Trophoblast cell (in vitro differentiated cells and primary cell): Measurements from ENCODE around the gene ICOS.
"Not testable (repeated sequence)": the region's sequence is repeated elsewhere in the genome, so short reads cannot be mapped to it uniquely, and the experiment has no call there.

Experiments
- DNase-seq, 2 donors: peaks; one replicate each; pipeline ENCODE4 v3.0.0-alpha.2; 2016
- H2AFZ ChIP-seq: 2 replicates; pipeline ENCODE4 v1.6.1; 2013; ENCODE audit warnings: low read length, moderate library complexity, mild to moderate bottlenecking; ENCODE audit not compliant: insufficient read depth, poor library complexity
- H2AK5ac ChIP-seq: 2 replicates; pipeline ENCODE4 v1.6.1; 2013; ENCODE audit warnings: mild to moderate bottlenecking, low read length
- H2BK120ac ChIP-seq: 2 replicates; pipeline ENCODE4 v1.6.1; 2013; ENCODE audit warnings: low read length, mild to moderate bottlenecking, moderate library complexity; ENCODE audit not compliant: insufficient read depth, poor library complexity
- H2BK12ac ChIP-seq: 2 replicates; pipeline ENCODE4 v1.6.1; 2013; ENCODE audit warnings: mild to moderate bottlenecking, low read length, moderate library complexity
- H2BK5ac ChIP-seq: 2 replicates; pipeline ENCODE4 v1.6.1; 2013; ENCODE audit warnings: low read length, low read depth, moderate library complexity, mild to moderate bottlenecking; ENCODE audit not compliant: poor library complexity
- H3K14ac ChIP-seq: 2 replicates; pipeline ENCODE4 v1.6.1; 2013; ENCODE audit warnings: mild to moderate bottlenecking, low read length
- H3K18ac ChIP-seq: 2 replicates; pipeline ENCODE4 v1.6.1; 2013; ENCODE audit warnings: mild to moderate bottlenecking, low read length
- H3K23ac ChIP-seq: 2 replicates; pipeline ENCODE4 v1.6.1; 2013; ENCODE audit warnings: low read length
- H3K27ac ChIP-seq: 2 replicates; pipeline ENCODE4 v1.5.1; 2013; ENCODE audit warnings: low read depth, mild to moderate bottlenecking, inconsistent platforms, low read length, moderate library complexity
- H3K27me3 ChIP-seq: 2 replicates; pipeline ENCODE4 v1.6.1; 2013; ENCODE audit warnings: inconsistent platforms, mild to moderate bottlenecking, low read length, moderate library complexity; ENCODE audit not compliant: insufficient read depth
- H3K36me3 ChIP-seq, 2 experiments: 1 replicate in 1 of 2; 2 replicates in 1 of 2; pipeline ENCODE4 v1.6.1; 2013; ENCODE audit warnings: low read length in 2 of 2, mild to moderate bottlenecking in 2 of 2, moderate library complexity in 1 of 2; ENCODE audit not compliant: insufficient read depth in 2 of 2, control insufficient read depth in 1 of 2
- H3K4ac ChIP-seq: 2 replicates; pipeline ENCODE4 v1.6.1; 2013; ENCODE audit warnings: low read depth, mild to moderate bottlenecking, low read length, moderate library complexity
- H3K4me1 ChIP-seq, 2 experiments: 1 replicate in 1 of 2; 2 replicates in 1 of 2; pipeline ENCODE4 v1.6.1; 2013; ENCODE audit warnings: low read length in 2 of 2, mild to moderate bottlenecking in 2 of 2, moderate library complexity in 1 of 2; ENCODE audit not compliant: insufficient read depth in 2 of 2, control insufficient read depth in 1 of 2
- H3K4me2 ChIP-seq: 2 replicates; pipeline ENCODE4 v1.6.1; 2013; ENCODE audit warnings: inconsistent platforms, mild to moderate bottlenecking, low read length, moderate library complexity
- H3K4me3 ChIP-seq: 2 replicates; pipeline ENCODE4 v1.5.1; 2013; ENCODE audit warnings: mild to moderate bottlenecking, low read depth, low read length, inconsistent platforms
- H3K79me1 ChIP-seq: one replicate; pipeline ENCODE4 v1.6.1; 2013; ENCODE audit warnings: low read length
- H3K79me2 ChIP-seq: 2 replicates; pipeline ENCODE4 v1.6.1; 2013; ENCODE audit warnings: low read length, mild to moderate bottlenecking; ENCODE audit not compliant: control insufficient read depth, insufficient read depth, poor library complexity
- H3K9ac ChIP-seq: 2 replicates; pipeline ENCODE4 v1.6.1; 2013; ENCODE audit warnings: mild to moderate bottlenecking, low read length
- H3K9me3 ChIP-seq: 2 replicates; pipeline ENCODE4 v1.6.1; 2013; ENCODE audit warnings: low read depth, mild to moderate bottlenecking, control low read depth, inconsistent platforms, low read length; ENCODE audit not compliant: insufficient read depth
- H4K12ac ChIP-seq: 2 replicates; pipeline ENCODE4 v1.6.1; 2013; ENCODE audit warnings: low read depth, mild to moderate bottlenecking, low read length, moderate library complexity
- H4K8ac ChIP-seq: 2 replicates; pipeline ENCODE4 v1.6.1; 2013; ENCODE audit warnings: low read depth, mild to moderate bottlenecking, low read length, moderate library complexity
- H4K91ac ChIP-seq: one replicate; pipeline ENCODE4 v1.6.1; 2013; ENCODE audit warnings: low read depth, mild to moderate bottlenecking, low read length, moderate library complexity
- WGBS: extraction: QIAGEN DNeasy Blood & Tissue Kit; methylation state at CpG from one replicate; pipeline ENCODE4 v1.1.7; 2013; ENCODE audit warnings: missing lambda C conversion rate; ENCODE audit not compliant: insufficient read length, insufficient coverage; ENCODE audit errors: extremely low coverage; 5-methylcytosine and 5-hydroxymethylcytosine counted together

Gene ICOS

DNA sequence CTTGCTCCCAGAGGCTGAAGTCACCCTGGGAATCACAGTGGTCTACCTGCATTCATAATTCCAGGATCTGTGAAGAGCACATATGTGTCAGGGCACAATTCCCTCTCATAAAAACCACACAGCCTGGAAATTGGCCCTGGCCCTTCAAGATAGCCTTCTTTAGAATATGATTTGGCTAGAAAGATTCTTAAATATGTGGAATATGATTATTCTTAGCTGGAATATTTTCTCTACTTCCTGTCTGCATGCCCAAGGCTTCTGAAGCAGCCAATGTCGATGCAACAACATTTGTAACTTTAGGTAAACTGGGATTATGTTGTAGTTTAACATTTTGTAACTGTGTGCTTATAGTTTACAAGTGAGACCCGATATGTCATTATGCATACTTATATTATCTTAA is 24.2 kb downstream of the ICOS start:
- H2AFZ ChIP-seq: no peak overlapping the region
- no peak overlapping the region for H3K27ac ChIP-seq
- H3K79me1 ChIP-seq: no peaks in the 10 kb centered on the region
- no peak overlapping the region for H3K9ac ChIP-seq
- no peaks in the 10 kb centered on the region for H3K4me1 ChIP-seq
- WGBS: no CpG with 5 or more reads among the region's 2 CpGs
- no peak overlapping the region for H3K18ac ChIP-seq
- H2BK12ac ChIP-seq: no peak overlapping the region
- H3K14ac ChIP-seq: no peak overlapping the region
- DNase-seq: peak in 1 of 2 donors; percentile 52
- no peaks in the 10 kb centered on the region for H3K27me3 ChIP-seq
- no peak overlapping the region for H3K4me2 ChIP-seq
- no peak overlapping the region for H3K23ac ChIP-seq
- no peak overlapping the region for H3K4me3 ChIP-seq
- H2BK120ac ChIP-seq: no peak overlapping the region
- H2BK5ac ChIP-seq: no peak overlapping the region
- H3K4ac ChIP-seq: no peak overlapping the region
- no peak overlapping the region for H2AK5ac ChIP-seq
- H3K79me2 ChIP-seq: no peaks in the 10 kb centered on the region
- no peak overlapping the region for H4K8ac ChIP-seq
- no peak overlapping the region for H4K12ac ChIP-seq
- no peak overlapping the region for H4K91ac ChIP-seq
- no peaks in the 10 kb centered on the region for H3K9me3 ChIP-seq
- H3K36me3 ChIP-seq: no peaks in the 10 kb centered on the region

DNA sequence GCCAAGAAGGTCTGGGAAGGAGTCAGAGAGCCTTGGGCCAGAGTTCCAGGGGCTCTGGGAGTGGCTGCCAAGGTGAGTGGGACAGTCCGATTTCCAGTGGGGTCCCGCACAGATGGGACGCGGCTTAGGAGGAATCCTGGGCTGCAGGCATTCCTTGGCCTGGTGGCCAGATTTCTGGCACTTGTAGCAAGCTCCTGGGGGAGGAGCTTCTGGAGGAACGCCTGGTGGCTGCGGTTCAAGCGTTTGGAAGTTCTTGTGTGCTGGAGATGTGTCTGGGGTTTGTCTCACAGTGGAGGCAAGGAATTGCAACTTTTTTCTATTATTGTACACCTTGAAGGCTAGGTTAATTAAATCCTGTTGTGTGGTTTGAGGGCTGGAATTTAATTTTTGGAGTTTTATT is 28.6 kb downstream of the ICOS start:
- H3K18ac ChIP-seq, H3K79me1 ChIP-seq, H2BK120ac ChIP-seq, H4K12ac ChIP-seq, DNase-seq, H4K91ac ChIP-seq, H3K36me3 ChIP-seq, H2AK5ac ChIP-seq, H2BK5ac ChIP-seq, H3K79me2 ChIP-seq, H3K4me1 ChIP-seq, H3K4me2 ChIP-seq, H3K27ac ChIP-seq, H3K23ac ChIP-seq, H3K4ac ChIP-seq, H3K27me3 ChIP-seq, H3K9me3 ChIP-seq, H3K4me3 ChIP-seq, H3K9ac ChIP-seq, H2BK12ac ChIP-seq, H4K8ac ChIP-seq, H3K14ac ChIP-seq, H2AFZ ChIP-seq: not testable (repeated sequence)
- no CpG with 5 or more reads among the region's 7 CpGs for WGBS

DNA sequence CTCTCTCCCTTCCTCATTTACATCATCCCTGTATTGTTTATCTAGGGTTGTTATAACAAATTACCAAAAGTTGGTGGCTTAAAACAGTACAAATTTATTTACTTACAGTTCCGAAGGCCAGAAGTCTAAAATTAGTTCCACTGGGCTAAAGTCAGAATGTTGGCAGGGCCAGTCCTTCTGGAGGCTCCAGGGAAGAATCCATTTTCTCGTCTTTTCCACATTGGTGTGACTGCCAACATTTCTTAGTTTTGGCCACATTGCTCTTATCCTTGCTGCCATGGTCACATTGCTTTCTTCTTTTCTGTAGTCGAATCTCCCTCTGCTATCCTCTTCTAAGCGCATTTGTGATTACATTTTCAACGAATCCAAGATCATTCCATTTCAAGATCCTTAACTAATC is 34.7 kb downstream of the ICOS start:
- no peak overlapping the region for H3K23ac ChIP-seq
- H2AK5ac ChIP-seq: no peak overlapping the region
- WGBS: no CpG with 5 or more reads among the region's 5 CpGs

DNA sequence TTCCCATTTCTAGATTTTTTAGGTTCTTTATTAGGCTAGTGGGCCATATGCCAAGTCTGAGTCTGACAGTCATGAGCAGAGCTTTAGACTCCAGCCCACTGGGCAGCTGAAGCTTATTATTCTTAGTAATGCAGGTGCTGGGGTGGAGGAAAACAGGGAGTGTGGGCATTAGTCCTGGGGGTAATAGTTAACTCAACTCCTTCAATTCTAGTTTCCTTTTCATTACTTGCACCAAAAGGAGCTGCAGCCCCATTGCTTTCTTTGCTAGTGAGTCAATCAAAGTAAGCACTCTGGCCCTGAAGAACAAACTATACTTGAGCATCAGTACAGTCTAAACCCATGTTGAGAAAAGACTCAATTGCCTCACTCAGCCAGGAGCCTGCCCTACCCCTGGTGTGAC is 35.5 kb downstream of the ICOS start:
- no peak overlapping the region for H3K27ac ChIP-seq
- no peaks in the 10 kb centered on the region for H3K36me3 ChIP-seq
- H2AFZ ChIP-seq: no peak overlapping the region

More for the DNA sequence above, 34.7 kb downstream of the ICOS start:
- H2AFZ ChIP-seq: no peak overlapping the region
- H3K79me2 ChIP-seq: no peaks in the 10 kb centered on the region
- H2BK12ac ChIP-seq: no peak overlapping the region
- no peak overlapping the region for H2BK120ac ChIP-seq
- no peak overlapping the region for H3K14ac ChIP-seq
- H3K79me1 ChIP-seq: no peaks in the 10 kb centered on the region
- H4K91ac ChIP-seq: no peak overlapping the region
- no peak overlapping the region for H3K4me2 ChIP-seq
- H3K9ac ChIP-seq: no peak overlapping the region
- no peak overlapping the region for H3K18ac ChIP-seq
- DNase-seq: no peak
- H3K27me3 ChIP-seq: no peaks in the 10 kb centered on the region
- H3K9me3 ChIP-seq: no peaks in the 10 kb centered on the region
- H2BK5ac ChIP-seq: no peak overlapping the region
- H3K27ac ChIP-seq: no peak overlapping the region
- H3K4me3 ChIP-seq: no peak overlapping the region
- no peak overlapping the region for H4K12ac ChIP-seq
- no peaks in the 10 kb centered on the region for H3K36me3 ChIP-seq
- H3K4ac ChIP-seq: no peak overlapping the region
- no peaks in the 10 kb centered on the region for H3K4me1 ChIP-seq
- H4K8ac ChIP-seq: no peak overlapping the region

More for the DNA sequence above, 35.5 kb downstream of the ICOS start:
- Histone ChIP-seq H2BK120ac (no peak overlapping the region), H2BK12ac (no peak overlapping the region), H2BK5ac (no peak overlapping the region), H3K4me2 (no peak overlapping the region), H3K79me1 (no peaks in the 10 kb centered on the region), H3K9ac (no peak overlapping the region), H3K14ac (no peak overlapping the region), H3K79me2 (no peaks in the 10 kb centered on the region), H4K12ac (no peak overlapping the region), H4K8ac (no peak overlapping the region), H3K9me3 (no peaks in the 10 kb centered on the region), H2AK5ac (no peak overlapping the region), H3K23ac (no peak overlapping the region), H3K4me3 (no peak overlapping the region), H3K4me1 (no peaks in the 10 kb centered on the region), H3K18ac (no peak overlapping the region), H4K91ac (no peak overlapping the region), H3K4ac (no peak overlapping the region), H3K27me3 (no peaks in the 10 kb centered on the region)
- DNase-seq: no peak
